Osteocyte (in vitro differentiated cells): ENCODE data around the gene ABI3. TPM values are rescaled to one million over a fixed set of nuclear protein-coding genes. Genes with fewer than 3 reads are reported as not detected.

ENCODE experiments used
- DNase-seq: peaks from one replicate; pipeline ENCODE4 v3.0.0; 2021; ENCODE audit warnings: mixed read lengths; ENCODE audit not compliant: unreplicated experiment; ENCODE audit errors: extremely low spot score
- H3K27ac Mint-ChIP-seq: one replicate; pipeline ENCODE4 v1.8.0; 2021; ENCODE audit warnings: mild to moderate bottlenecking, mixed read lengths; ENCODE audit not compliant: unreplicated experiment
- H3K27me3 Mint-ChIP-seq: one replicate; pipeline ENCODE4 v1.8.0; 2021; ENCODE audit warnings: mixed read lengths; ENCODE audit not compliant: unreplicated experiment
- H3K36me3 Mint-ChIP-seq: one replicate; pipeline ENCODE4 v1.8.0; 2021; ENCODE audit warnings: mixed read lengths; ENCODE audit not compliant: unreplicated experiment
- H3K4me1 Mint-ChIP-seq: one replicate; pipeline ENCODE4 v1.8.0; 2021; ENCODE audit warnings: mixed read lengths; ENCODE audit not compliant: unreplicated experiment
- H3K4me3 Mint-ChIP-seq: one replicate; pipeline ENCODE4 v1.8.0; 2021; ENCODE audit warnings: mild to moderate bottlenecking, moderate library complexity, mixed read lengths; ENCODE audit not compliant: unreplicated experiment
- H3K9me3 Mint-ChIP-seq: one replicate; pipeline ENCODE4 v1.8.0; 2021; ENCODE audit warnings: mixed read lengths; ENCODE audit not compliant: unreplicated experiment
- CTCF ChIP-seq: fragments of 200-600 bp; sonication (generic); IDR thresholded peaks from 2 replicates; pipeline ENCODE4 v1.5.0; 2021; ENCODE audit warnings: antibody characterized with exemption, mild to moderate bottlenecking, moderate library complexity
- total RNA-seq: library from RNA; stranded (reverse); gene quantifications from 2 replicates; pipeline ENCODE4 v1.2.1, GENCODE V29; 2021

The ABI3 gene
- total RNA-seq, 1 donor from 2014 or later, result 0.19 TPM

DNA sequence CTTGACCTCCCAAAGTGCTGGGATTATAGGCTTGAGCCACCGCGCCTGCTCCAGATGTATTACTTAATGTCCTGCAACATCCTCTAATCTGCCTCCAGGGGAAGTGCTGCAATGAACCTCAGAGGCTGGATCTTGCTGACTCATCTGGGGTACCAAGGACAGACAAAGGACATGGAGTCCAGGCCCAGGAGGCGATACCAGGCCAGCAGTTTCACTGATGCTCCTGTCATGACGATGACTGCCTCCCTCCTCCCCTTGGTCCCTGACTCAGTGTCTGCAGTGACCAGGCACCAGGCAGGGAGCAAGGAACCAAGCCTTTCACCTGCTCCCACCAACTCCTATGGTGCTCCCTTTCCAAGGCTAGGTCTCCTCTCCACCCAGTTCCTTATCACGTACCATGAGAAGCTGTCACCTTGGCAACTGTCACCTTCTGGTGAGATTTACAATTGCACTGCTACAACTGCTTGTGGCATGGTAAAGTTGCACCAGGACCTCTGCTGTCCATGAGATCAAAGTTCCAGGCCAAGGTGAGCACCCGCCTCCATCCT, 41.7 kb downstream of the ABI3 start:
- Mint-ChIP-seq H3K27me3 (no peaks in the 10 kb centered on the region), H3K4me3 (no peak overlapping the region), H3K36me3 (no peaks in the 10 kb centered on the region), H3K27ac (no peak overlapping the region), H3K9me3 (no peaks in the 10 kb centered on the region), H3K4me1 (peaks cover 9% of the 10 kb centered on the region)
- no peak for TF ChIP-seq CTCF
- DNase-seq, result no peak

GRCh38 chr17:49254066-49254465, 43.6 kb downstream of the ABI3 start:
- no peak for DNase-seq
- peaks cover 6% of the 10 kb centered on the region for H3K4me1 Mint-ChIP-seq
- no peak overlapping the region for H3K4me3 Mint-ChIP-seq
- no peaks in the 10 kb centered on the region for H3K9me3 Mint-ChIP-seq
- TF ChIP-seq CTCF, result no peak
- H3K27me3 Mint-ChIP-seq, result peaks cover 2% of the 10 kb centered on the region
- H3K27ac Mint-ChIP-seq, result no peak overlapping the region
- H3K36me3 Mint-ChIP-seq, result no peaks in the 10 kb centered on the region

DNA sequence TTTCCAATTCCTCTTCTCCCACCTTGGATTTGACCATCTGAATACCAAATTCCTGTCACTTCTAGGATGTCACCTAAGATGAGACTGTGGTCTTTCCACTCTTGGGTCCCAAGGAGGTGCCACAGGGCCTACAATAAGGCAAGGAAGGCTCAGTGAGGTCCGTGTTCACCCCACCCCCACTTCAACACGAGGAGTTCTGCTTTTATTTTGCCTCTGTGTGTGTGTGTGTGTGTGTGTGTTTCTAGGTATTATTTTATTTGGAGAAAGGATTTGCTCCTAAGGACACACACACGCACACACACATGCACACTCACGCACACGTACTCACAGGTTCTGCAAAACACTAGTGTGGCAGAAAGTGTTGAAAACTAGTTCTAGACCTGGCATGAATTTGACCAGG, 44.6 kb downstream of the ABI3 start:
- no peak for TF ChIP-seq CTCF
- H3K36me3 Mint-ChIP-seq, result no peaks in the 10 kb centered on the region
- H3K27ac Mint-ChIP-seq, result no peak overlapping the region
- no peak overlapping the region for H3K4me3 Mint-ChIP-seq
- DNase-seq, result no peak
- H3K4me1 Mint-ChIP-seq, result no peaks in the 10 kb centered on the region
- H3K27me3 Mint-ChIP-seq, result peaks cover 2% of the 10 kb centered on the region
- H3K9me3 Mint-ChIP-seq, result no peaks in the 10 kb centered on the region

- H3K9me3 Mint-ChIP-seq, result no peaks in the 10 kb centered on the region
- H3K4me1 Mint-ChIP-seq, result peaks cover 8% of the 10 kb centered on the region
- no peak overlapping the region for H3K4me3 Mint-ChIP-seq
- peaks cover 2% of the 10 kb centered on the region for H3K27me3 Mint-ChIP-seq
- TF ChIP-seq CTCF, result no peak
- no peak overlapping the region for H3K27ac Mint-ChIP-seq
- H3K36me3 Mint-ChIP-seq, result no peaks in the 10 kb centered on the region
- DNase-seq, result no peak
These were observed 47.9 kb downstream of the ABI3 start for GRCh38 chr17:49258394-49258793.

GRCh38 chr17:49259663-49260010, 49.1 kb downstream of the ABI3 start:
- no peak for TF ChIP-seq CTCF
- Mint-ChIP-seq H3K9me3 (no peaks in the 10 kb centered on the region), H3K4me1 (peaks cover 8% of the 10 kb centered on the region), H3K4me3 (peak overlapping the region; percentile 74), H3K27me3 (peaks cover 2% of the 10 kb centered on the region), H3K27ac (peak overlapping the region; percentile 66), H3K36me3 (no peaks in the 10 kb centered on the region)
- DNase-seq, result no peak
